Testis (tissue), 3 donors: Measurements from ENCODE around the gene PSMD8. TPM values are rescaled to one million over a fixed set of nuclear protein-coding genes. Genes with fewer than 3 reads are reported as not detected.

Experiments
- DNase-seq: peaks from one replicate; pipeline ENCODE4 v3.0.0-alpha.2; 2019
- H3K27ac ChIP-seq, 2 donors: fragments of 200-600 bp; sonication (generic); one replicate each; pipeline ENCODE4 v1.5.1; 2019
- H3K27me3 ChIP-seq: fragments of 200-600 bp; sonication (generic); one replicate; pipeline ENCODE4 v1.5.1; 2019
- H3K36me3 ChIP-seq: fragments of 200-600 bp; sonication (generic); one replicate; pipeline ENCODE4 v1.5.1; 2017; ENCODE audit warnings: low read depth; ENCODE audit errors: missing control alignments
- H3K4me1 ChIP-seq: fragments of 200-600 bp; sonication (generic); one replicate; pipeline ENCODE4 v1.5.1; 2019
- H3K4me3 ChIP-seq, 2 donors: fragments of 200-600 bp; sonication (generic); one replicate each; pipeline ENCODE4 v1.5.1; 2017 to 2019
- H3K9me3 ChIP-seq: fragments of 200-600 bp; sonication (generic); one replicate; pipeline ENCODE4 v1.5.1; 2017
- POLR2A ChIP-seq: fragments of 450-650 bp; IDR thresholded peaks from one replicate; pipeline ENCODE4 v1.6.1; 2017; ENCODE audit warnings: antibody characterized with exemption, mild to moderate bottlenecking, moderate library complexity
- WGBS, 2 donors: methylation state at CpG; one replicate each; pipeline ENCODE4 v1.1.5; 2018; 5-methylcytosine and 5-hydroxymethylcytosine counted together
- intact Hi-C: fragments of 100-400 bp; cut with DNase I; formaldehyde crosslinking; loops from one replicate; pipeline ENCODE4 v1.15.1; 2023; ENCODE audit warnings: low total_unique reads
- polyA plus RNA-seq: library from polyadenylated mRNA; stranded (reverse); fragments of 350-450 nt; fragmentation: Illumina TruSeq; extraction: RNeasy Lipid Tissue Mini Kit (QIAGEN cat#74804); gene quantifications from one replicate; pipeline ENCODE4 v1.2.3, GENCODE V29; 2014; ENCODE audit warnings: low read depth, low replicate concordance; ENCODE audit not compliant: insufficient read depth
- total RNA-seq, 2 donors: library from RNA; depleted of rRNA; stranded (reverse); fragments of >200 nt; gene quantifications; one replicate each; pipeline ENCODE4 v1.2.3, GENCODE V29; 2016
- TF ChIP-seq, protein P1 (sequence below), 3 experiments: fragments of 450-650 bp in 2 of 3; fragments of 200-600 bp in 1 of 3; sonication (generic) in 1 of 3; IDR thresholded peaks; one replicate each; pipeline ENCODE4 v1.5.1; 2016 to 2019; ENCODE audit warnings: antibody characterized with exemption in 3 of 3, mild to moderate bottlenecking in 2 of 3, moderate library complexity in 1 of 3

The PSMD8 gene
- total and polyA plus RNA-seq, 3 donors from 2014 or later: 244 to 373 (median 265) TPM

- no peak for TF ChIP-seq POLR2A
- TF ChIP-seq, protein P1, sequence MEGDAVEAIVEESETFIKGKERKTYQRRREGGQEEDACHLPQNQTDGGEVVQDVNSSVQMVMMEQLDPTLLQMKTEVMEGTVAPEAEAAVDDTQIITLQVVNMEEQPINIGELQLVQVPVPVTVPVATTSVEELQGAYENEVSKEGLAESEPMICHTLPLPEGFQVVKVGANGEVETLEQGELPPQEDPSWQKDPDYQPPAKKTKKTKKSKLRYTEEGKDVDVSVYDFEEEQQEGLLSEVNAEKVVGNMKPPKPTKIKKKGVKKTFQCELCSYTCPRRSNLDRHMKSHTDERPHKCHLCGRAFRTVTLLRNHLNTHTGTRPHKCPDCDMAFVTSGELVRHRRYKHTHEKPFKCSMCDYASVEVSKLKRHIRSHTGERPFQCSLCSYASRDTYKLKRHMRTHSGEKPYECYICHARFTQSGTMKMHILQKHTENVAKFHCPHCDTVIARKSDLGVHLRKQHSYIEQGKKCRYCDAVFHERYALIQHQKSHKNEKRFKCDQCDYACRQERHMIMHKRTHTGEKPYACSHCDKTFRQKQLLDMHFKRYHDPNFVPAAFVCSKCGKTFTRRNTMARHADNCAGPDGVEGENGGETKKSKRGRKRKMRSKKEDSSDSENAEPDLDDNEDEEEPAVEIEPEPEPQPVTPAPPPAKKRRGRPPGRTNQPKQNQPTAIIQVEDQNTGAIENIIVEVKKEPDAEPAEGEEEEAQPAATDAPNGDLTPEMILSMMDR (IDR thresholded peaks at IDR 0.05): no peak
- Histone ChIP-seq H3K4me3 (no peak overlapping the region), H3K4me1 (peaks cover 2% of the 10 kb centered on the region), H3K27ac (no peak overlapping the region), H3K27me3 (no peaks in the 10 kb centered on the region), H3K36me3 (no peaks in the 10 kb centered on the region), H3K9me3 (no peaks in the 10 kb centered on the region)
- WGBS, 2 donors: 91 to 94% methylated on average over 9 of the region's 9 CpGs
- intact Hi-C loops: no loop called here
- DNase-seq: no peak
Measured at GRCh38 chr19:38381138-38381537, 6.8 kb downstream of the PSMD8 start.

DNA sequence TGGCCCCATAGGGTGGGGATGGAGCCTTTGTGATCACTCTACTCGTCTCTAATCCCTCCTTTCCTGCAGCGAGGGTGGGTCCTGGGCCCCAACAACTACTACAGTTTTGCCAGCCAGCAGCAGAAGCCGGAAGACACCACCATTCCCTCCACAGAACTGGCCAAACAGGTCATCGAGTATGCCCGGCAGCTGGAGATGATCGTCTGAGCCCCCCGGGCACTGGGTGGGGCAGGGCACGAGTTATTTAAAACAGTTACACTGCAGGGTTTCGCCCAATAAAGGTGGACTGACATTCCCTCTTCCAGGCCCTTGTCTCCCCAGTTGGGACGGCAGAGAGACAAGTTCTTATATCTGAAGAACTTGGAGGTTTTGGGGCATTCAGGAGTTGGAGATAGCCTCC, 8.8 kb downstream of the PSMD8 start:
- Histone ChIP-seq H3K4me1 (peaks cover 15% of the 10 kb centered on the region), H3K27me3 (no peaks in the 10 kb centered on the region), H3K36me3 (no peaks in the 10 kb centered on the region), H3K4me3 (no peak overlapping the region), H3K9me3 (no peaks in the 10 kb centered on the region), H3K27ac (no peak overlapping the region)
- no peak for TF ChIP-seq POLR2A
- TF ChIP-seq, protein P1 (IDR thresholded peaks at IDR 0.05): no peak
- WGBS, 2 donors: 82 to 90% methylated on average over 2 to 10 of the region's 10 CpGs
- intact Hi-C loops: no loop called here
- no peak for DNase-seq

DNA sequence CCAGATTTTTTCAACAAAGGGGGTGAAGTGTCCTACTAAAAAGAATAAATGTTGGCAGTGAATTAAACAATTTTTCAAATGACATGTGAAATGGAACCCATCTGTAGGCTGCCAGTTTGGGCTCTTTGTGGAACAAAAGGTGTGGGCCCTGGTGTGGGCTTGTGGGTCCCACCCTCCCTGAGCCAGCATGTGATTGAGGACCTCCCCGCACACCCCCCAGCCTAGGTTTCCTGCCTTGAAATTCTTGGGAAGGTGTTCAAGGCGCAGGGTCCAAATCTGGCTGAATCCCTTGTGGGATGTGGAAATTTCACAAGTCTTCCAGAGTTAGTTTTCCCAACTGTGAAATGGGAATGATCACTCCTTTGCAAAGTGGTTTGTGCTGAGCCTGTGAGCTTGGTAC, 9.4 kb downstream of the PSMD8 start:
- DNase-seq: no peak
- no peak overlapping the region for H3K27ac ChIP-seq
- WGBS, 2 donors: 88 to 100% methylated on average over 2 of the region's 2 CpGs
- H3K4me3 ChIP-seq: no peak overlapping the region
- intact Hi-C loops: no loop called here
- H3K9me3 ChIP-seq: no peaks in the 10 kb centered on the region
- TF ChIP-seq POLR2A: no peak
- TF ChIP-seq, protein P1 (IDR thresholded peaks at IDR 0.05): no peak
- H3K27me3 ChIP-seq: no peaks in the 10 kb centered on the region
- no peaks in the 10 kb centered on the region for H3K36me3 ChIP-seq
- H3K4me1 ChIP-seq: peaks cover 19% of the 10 kb centered on the region

GRCh38 chr19:38384209-38385027, 10.0 kb downstream of the PSMD8 start:
- intact Hi-C loops: no loop called here
- no peak for DNase-seq
- no peak overlapping the region for H3K4me3 ChIP-seq
- H3K4me1 ChIP-seq: peaks cover 23% of the 10 kb centered on the region
- WGBS, 2 donors: 73 to 82% methylated on average over 8 to 9 of the region's 10 CpGs
- TF ChIP-seq POLR2A: no peak
- TF ChIP-seq, protein P1 (IDR thresholded peaks at IDR 0.05): no peak
- H3K27ac ChIP-seq: no peak overlapping the region
- H3K27me3 ChIP-seq: no peaks in the 10 kb centered on the region
- H3K36me3 ChIP-seq: no peaks in the 10 kb centered on the region
- no peaks in the 10 kb centered on the region for H3K9me3 ChIP-seq
